Right ventricle myocardium inferior (tissue), 1 donor: ENCODE results near the gene KCNQ1. TPM values are rescaled to one million over a fixed set of nuclear protein-coding genes. Genes with fewer than 3 reads are reported as not detected.

Source experiments
- ATAC-seq: fragments of 200-7000 bp; cut with Tn5 transposase; one replicate; pipeline ENCODE4 v1.9.1; 2020; ENCODE audit warnings: mild to moderate bottlenecking, moderate library complexity
- DNase-seq: peaks from one replicate; pipeline ENCODE4 v3.0.0; 2021; ENCODE audit errors: missing footprints
- intact Hi-C: fragments of 100-400 bp; cut with DNase I; formaldehyde crosslinking; loops from one replicate; pipeline ENCODE4 v1.11.0; 2022
- total RNA-seq: library from RNA; stranded (reverse); fragmentation: NEBNext Ultra II Directional; extraction: Animal tissue kit (Norgen Biotek cat#: 25700); gene quantifications from one replicate; pipeline ENCODE4 v1.2.1, GENCODE V29; 2021
- donor health status: DM: no; HTN: yes; CAD: no; lungs with severe emphysema.

Gene KCNQ1
- total RNA-seq, 1 donor from 2014 or later, result 40.0 TPM

- ATAC-seq (no peak), DNase-seq (no peak)
- intact Hi-C loops, result no loop called here
Measured at GRCh38 chr11:2683806-2684205, 239.0 kb downstream of the KCNQ1 start.

- DNase-seq, result no peak
- no peak for ATAC-seq
- intact Hi-C loops, result no loop called here
Measured at GRCh38 chr11:2684581-2684980, 239.8 kb downstream of the KCNQ1 start.

GRCh38 chr11:2685051-2685450 is 240.2 kb downstream of the KCNQ1 start:
- intact Hi-C loops, result no loop called here
- ATAC-seq (no peak), DNase-seq (no peak)

- no peak for DNase-seq
- ATAC-seq, result no peak
- intact Hi-C loops, result no loop called here
Measured at GRCh38 chr11:2685566-2686359, 241.0 kb downstream of the KCNQ1 start.

GRCh38 chr11:2686360-2687222 is 241.8 kb downstream of the KCNQ1 start:
- no peak for DNase-seq
- no peak for ATAC-seq
- intact Hi-C loops, result no loop called here

GRCh38 chr11:2687223-2687530 is 242.4 kb downstream of the KCNQ1 start:
- DNase-seq (no peak), ATAC-seq (no peak)
- intact Hi-C loops, result no loop called here

GRCh38 chr11:2687782-2688191 is 243.0 kb downstream of the KCNQ1 start:
- intact Hi-C loops, result no loop called here
- DNase-seq (no peak), ATAC-seq (no peak)

GRCh38 chr11:2688381-2689231 is 243.8 kb downstream of the KCNQ1 start:
- ATAC-seq (no peak), DNase-seq (no peak)
- intact Hi-C loops, result no loop called here

- ATAC-seq (no peak), DNase-seq (no peak)
- intact Hi-C loops, result no loop called here
Measured at GRCh38 chr11:2689651-2690575, 245.1 kb downstream of the KCNQ1 start.

GRCh38 chr11:2690596-2691354 is 246.0 kb downstream of the KCNQ1 start:
- intact Hi-C loops, result no loop called here
- ATAC-seq (no peak), DNase-seq (no peak)

- intact Hi-C loops, result no loop called here
- DNase-seq (no peak), ATAC-seq (no peak)
Measured at GRCh38 chr11:2691355-2691761, 246.6 kb downstream of the KCNQ1 start.

GRCh38 chr11:2691991-2692875 is 247.4 kb downstream of the KCNQ1 start:
- no peak for DNase-seq
- intact Hi-C loops, result no loop called here

GRCh38 chr11:2693271-2694261 is 248.8 kb downstream of the KCNQ1 start:
- ATAC-seq, result no peak
- DNase-seq, result no peak
- intact Hi-C loops, result no loop called here

More at GRCh38 chr11:2691991-2692875, 247.4 kb downstream of the KCNQ1 start:
- ATAC-seq, result no peak

GRCh38 chr11:2694495-2694894 is 249.7 kb downstream of the KCNQ1 start:
- no peak for ATAC-seq
- intact Hi-C loops, result no loop called here

More at GRCh38 chr11:2694495-2694894, 249.7 kb downstream of the KCNQ1 start:
- no peak for DNase-seq
